ENCODE results near the gene RALGAPA1.
"Not testable (repeated sequence)": the region's sequence is repeated elsewhere in the genome, so short reads cannot be mapped to it uniquely, and the experiment has no call there.

RALGAPA1 gene

GRCh38 chr14:35696575-35696974, 112.5 kb downstream of the RALGAPA1 start:
- no peak for DNase-seq

GRCh38 chr14:35696119-35696518, 113.0 kb downstream of the RALGAPA1 start:
- DNase-seq, result no peak

GRCh38 chr14:35695647-35696046, 113.4 kb downstream of the RALGAPA1 start:
- DNase-seq, result no peak

GRCh38 chr14:35695072-35695471, 114.0 kb downstream of the RALGAPA1 start:
- DNase-seq, result no peak

GRCh38 chr14:35689000-35689460, 120.1 kb downstream of the RALGAPA1 start:
- DNase-seq, result no peak

- DNase-seq, result no peak
Observed at GRCh38 chr14:35688126-35688826, 120.8 kb downstream of the RALGAPA1 start.

- no peak for DNase-seq
Observed at GRCh38 chr14:35687335-35687939, 121.7 kb downstream of the RALGAPA1 start.

- not testable (repeated sequence) for DNase-seq
Observed at GRCh38 chr14:35683688-35684087, 125.4 kb downstream of the RALGAPA1 start.

- no peak for DNase-seq
Observed at GRCh38 chr14:35682802-35683201, 126.3 kb downstream of the RALGAPA1 start.

GRCh38 chr14:35678403-35679028, 130.6 kb downstream of the RALGAPA1 start:
- no peak for DNase-seq

- no peak for DNase-seq
Observed at GRCh38 chr14:35669782-35670181, 139.3 kb downstream of the RALGAPA1 start.

- DNase-seq, result no peak
Observed at GRCh38 chr14:35666429-35667043, 142.6 kb downstream of the RALGAPA1 start.

- DNase-seq, result no peak
Observed at GRCh38 chr14:35661875-35662274, 147.2 kb downstream of the RALGAPA1 start.

- no peak for DNase-seq
Observed at GRCh38 chr14:35653045-35653444, 156.1 kb downstream of the RALGAPA1 start.

- DNase-seq, result no peak
Observed at GRCh38 chr14:35643513-35643912, 165.6 kb downstream of the RALGAPA1 start.

GRCh38 chr14:35637851-35638250, 171.2 kb downstream of the RALGAPA1 start:
- DNase-seq, result no peak

- no peak for DNase-seq
Observed at GRCh38 chr14:35637269-35637668, 171.8 kb downstream of the RALGAPA1 start.

- DNase-seq, result no peak
Observed at GRCh38 chr14:35632676-35633075, 176.4 kb downstream of the RALGAPA1 start.

GRCh38 chr14:35632271-35632670, 176.8 kb downstream of the RALGAPA1 start:
- DNase-seq, result no peak

- DNase-seq, result no peak
Observed at GRCh38 chr14:35631071-35631805, 177.9 kb downstream of the RALGAPA1 start.

GRCh38 chr14:35628989-35629388, 180.1 kb downstream of the RALGAPA1 start:
- no peak for DNase-seq

GRCh38 chr14:35626947-35627346, 182.1 kb downstream of the RALGAPA1 start:
- not testable (repeated sequence) for DNase-seq

GRCh38 chr14:35621996-35622395, 187.1 kb downstream of the RALGAPA1 start:
- DNase-seq, result not testable (repeated sequence)
